ENCODE measurements around the gene POU4F1. TPM values are rescaled to one million over a fixed set of nuclear protein-coding genes. Genes with fewer than 3 reads are reported as not detected.

Gene POU4F1
- total RNA-seq, 4 donors from 2014 or later: not detected

DNA sequence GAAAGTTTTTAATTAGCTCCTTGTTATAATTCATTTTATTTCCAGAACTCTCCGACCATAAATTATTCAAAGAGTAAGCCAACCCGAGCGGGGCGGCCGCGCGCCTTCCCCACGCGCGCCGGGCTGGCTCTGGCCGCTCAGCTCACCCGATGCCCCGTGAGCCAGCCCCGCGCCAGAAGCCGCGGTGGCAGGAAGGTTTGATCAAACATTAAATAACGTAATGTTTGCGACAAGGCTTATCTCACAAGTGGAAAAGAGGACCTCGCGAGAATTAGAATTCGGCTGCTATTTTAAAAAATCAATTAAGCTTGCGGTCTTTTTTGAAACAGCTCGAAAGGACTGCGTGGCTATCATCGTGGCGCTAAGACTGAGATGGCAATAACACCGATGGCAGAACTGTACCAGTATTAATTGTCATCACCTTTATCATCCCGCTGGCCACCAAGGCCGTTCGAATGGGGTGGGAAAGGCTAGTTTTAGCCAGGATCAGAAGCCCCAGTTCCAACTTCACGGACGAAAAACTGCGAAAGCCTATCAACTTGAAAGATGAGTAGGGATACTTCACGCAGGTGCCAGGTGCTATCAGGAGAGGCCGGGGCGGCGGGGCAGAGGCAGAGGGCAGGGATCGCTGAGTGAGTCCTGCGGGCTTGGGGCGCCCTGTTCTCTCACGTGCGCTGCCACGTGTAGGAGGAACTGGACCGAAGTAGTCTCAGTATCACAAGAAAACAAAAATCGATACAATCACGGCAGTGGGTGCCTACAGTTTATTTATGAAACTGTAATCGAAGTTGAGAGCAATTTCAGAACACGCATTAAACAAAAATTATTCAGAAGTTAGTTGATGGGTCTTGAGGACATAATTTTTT, 6.4 kb downstream of the POU4F1 start:
- Histone ChIP-seq H3K36me3 (no peaks in the 10 kb centered on the region), H3K27me3 (peaks cover 94 to 97% (median 97%) of the 10 kb centered on the region in 3 donors), H3K4me1 (peaks cover 0 to 14% of the 10 kb centered on the region in 2 donors), H3K27ac (no peak overlapping the region), H3K4me3 (peak overlapping the region in 3 of 4 donors; percentile 3 to 43 (median 30)), H3K9me3 (no peaks in the 10 kb centered on the region)
- ATAC-seq: no peak
- intact Hi-C loops (cut with DNase I; ENCODE audit: low total_unique reads) (no loop called here), in situ Hi-C loops (cut with MboI; ENCODE audit: low sequenced_read_pairs in 4 of 4) (no loop called here)
- TF ChIP-seq, protein P1, sequence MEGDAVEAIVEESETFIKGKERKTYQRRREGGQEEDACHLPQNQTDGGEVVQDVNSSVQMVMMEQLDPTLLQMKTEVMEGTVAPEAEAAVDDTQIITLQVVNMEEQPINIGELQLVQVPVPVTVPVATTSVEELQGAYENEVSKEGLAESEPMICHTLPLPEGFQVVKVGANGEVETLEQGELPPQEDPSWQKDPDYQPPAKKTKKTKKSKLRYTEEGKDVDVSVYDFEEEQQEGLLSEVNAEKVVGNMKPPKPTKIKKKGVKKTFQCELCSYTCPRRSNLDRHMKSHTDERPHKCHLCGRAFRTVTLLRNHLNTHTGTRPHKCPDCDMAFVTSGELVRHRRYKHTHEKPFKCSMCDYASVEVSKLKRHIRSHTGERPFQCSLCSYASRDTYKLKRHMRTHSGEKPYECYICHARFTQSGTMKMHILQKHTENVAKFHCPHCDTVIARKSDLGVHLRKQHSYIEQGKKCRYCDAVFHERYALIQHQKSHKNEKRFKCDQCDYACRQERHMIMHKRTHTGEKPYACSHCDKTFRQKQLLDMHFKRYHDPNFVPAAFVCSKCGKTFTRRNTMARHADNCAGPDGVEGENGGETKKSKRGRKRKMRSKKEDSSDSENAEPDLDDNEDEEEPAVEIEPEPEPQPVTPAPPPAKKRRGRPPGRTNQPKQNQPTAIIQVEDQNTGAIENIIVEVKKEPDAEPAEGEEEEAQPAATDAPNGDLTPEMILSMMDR (IDR thresholded peaks at IDR 0.05 in 4 of 5, conservative IDR thresholded peaks at IDR 0.05 in 1 of 5): no peak
- no peak for TF ChIP-seq POLR2A (IDR thresholded peaks at IDR 0.05)
- no peak for DNase-seq

DNA sequence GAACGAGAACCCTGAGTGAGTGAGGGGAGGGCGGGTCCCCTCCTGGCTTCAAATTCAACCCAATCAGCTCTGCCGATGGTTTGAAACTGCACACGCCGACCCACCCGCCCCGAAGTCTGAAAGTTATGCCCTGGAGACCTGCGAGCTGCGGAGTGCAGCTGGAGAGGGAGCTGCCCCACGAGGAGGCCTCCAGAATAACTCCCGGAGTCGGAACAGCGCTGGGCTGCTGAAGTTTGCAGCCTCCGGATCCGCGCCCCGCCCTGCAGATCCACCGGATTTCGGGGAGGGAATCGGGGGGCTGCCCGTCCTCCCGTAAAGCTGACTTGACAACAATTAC, 7.0 kb downstream of the POU4F1 start:
- peak overlapping the region; percentile 3 to 43 (median 32) for H3K4me3 ChIP-seq
- in situ Hi-C loops (cut with MboI; ENCODE audit: low sequenced_read_pairs in 4 of 4): no loop called here

DNA sequence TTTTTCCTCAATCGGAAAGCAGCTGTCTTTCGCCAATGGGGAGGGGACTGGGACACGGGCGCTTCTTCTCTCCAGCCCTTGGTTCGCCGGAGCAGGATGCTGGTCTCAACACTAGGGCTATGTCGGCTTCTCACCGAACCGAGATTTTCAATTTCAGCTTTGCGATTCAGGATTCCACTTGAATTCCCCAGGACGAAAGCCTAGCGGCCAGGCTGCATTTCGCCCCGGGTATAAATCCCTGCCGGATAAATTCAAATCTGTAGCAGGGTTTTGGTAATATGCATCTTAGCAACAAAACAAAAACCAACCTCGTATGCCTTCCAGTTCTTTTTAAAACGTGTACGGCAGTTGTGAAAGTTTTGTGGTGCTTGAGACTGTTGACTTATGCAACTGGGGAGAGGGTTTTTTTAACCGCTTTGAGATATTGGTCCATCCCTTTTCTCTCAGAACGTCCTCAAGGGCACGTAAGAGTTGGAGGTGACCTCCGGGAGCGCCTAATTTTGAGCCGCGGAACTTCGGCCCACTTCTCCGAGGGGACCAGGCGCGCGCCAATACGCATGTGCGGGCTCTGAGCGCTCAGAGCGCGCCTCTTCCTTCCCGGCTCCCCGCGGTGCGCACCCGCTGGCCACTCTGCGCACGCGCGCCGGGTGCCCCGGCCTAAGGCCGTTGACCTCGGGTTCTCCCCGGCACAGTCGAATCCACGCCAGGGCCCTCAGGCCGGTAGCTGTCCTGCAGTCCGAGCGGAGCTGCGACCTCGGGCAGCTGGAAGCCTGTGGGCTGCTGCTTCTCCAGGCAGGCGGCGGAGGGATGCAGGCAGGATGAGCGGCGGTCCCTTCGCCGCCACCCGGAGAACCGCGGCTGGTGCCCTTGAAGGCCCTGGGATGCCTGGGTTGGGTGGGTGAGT, 7.6 kb downstream of the POU4F1 start:
- H3K27ac ChIP-seq: no peak overlapping the region
- no peak for TF ChIP-seq POLR2A (IDR thresholded peaks at IDR 0.05)
- TF ChIP-seq, protein P1 (IDR thresholded peaks at IDR 0.05 in 4 of 5, conservative IDR thresholded peaks at IDR 0.05 in 1 of 5): no peak
- no peak for ATAC-seq
- no peaks in the 10 kb centered on the region for H3K9me3 ChIP-seq
- H3K27me3 ChIP-seq: peaks cover 97 to 100% (median 99%) of the 10 kb centered on the region in 3 donors
- H3K36me3 ChIP-seq: no peaks in the 10 kb centered on the region
- intact Hi-C loops (cut with DNase I; ENCODE audit: low total_unique reads) (no loop called here), in situ Hi-C loops (cut with MboI; ENCODE audit: low sequenced_read_pairs in 4 of 4) (no loop called here)
- DNase-seq: no peak
- H3K4me3 ChIP-seq: peak overlapping the region in 3 of 4 donors; percentile 19 to 35 (median 30)
- H3K4me1 ChIP-seq: peaks cover 0 to 14% of the 10 kb centered on the region in 2 donors

More for the DNA sequence above, 7.0 kb downstream of the POU4F1 start:
- DNase-seq (no peak), ATAC-seq (no peak)
- no peaks in the 10 kb centered on the region for H3K36me3 ChIP-seq
- peaks cover 0 to 14% of the 10 kb centered on the region in 2 donors for H3K4me1 ChIP-seq
- H3K27me3 ChIP-seq: peaks cover 97 to 100% (median 100%) of the 10 kb centered on the region in 3 donors
- TF ChIP-seq, protein P1 (IDR thresholded peaks at IDR 0.05 in 4 of 5, conservative IDR thresholded peaks at IDR 0.05 in 1 of 5): no peak
- TF ChIP-seq POLR2A (IDR thresholded peaks at IDR 0.05): no peak
- no peak overlapping the region for H3K27ac ChIP-seq
- no peaks in the 10 kb centered on the region for H3K9me3 ChIP-seq
- intact Hi-C loops (cut with DNase I; ENCODE audit: low total_unique reads): no loop called here

DNA sequence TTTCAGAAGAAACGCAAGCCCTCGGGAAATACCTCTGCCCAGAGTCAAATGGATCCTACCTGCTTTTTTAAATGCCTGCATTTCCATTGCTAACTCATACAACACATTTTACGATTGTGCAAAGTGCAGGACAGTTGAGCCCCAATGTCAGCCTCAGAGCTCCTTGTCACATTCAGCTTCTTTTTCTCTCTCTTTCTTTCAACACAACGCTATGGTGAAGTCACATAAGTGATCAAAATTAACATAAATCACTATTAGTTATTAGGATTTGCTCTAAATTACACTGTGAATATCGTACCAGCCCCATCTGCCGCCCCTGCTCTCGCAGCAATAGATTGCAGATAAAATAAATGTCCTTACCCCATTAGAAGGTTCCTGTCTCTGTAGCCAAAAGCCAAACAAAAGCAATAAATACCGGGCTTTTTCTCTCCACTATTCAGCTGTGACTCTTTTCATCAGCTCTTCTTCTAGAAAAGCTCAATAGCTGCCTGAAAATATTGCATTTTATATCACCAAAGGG, 8.8 kb downstream of the POU4F1 start:
- DNase-seq (no peak), ATAC-seq (no peak)
- Histone ChIP-seq H3K27me3 (peaks cover 96 to 100% (median 97%) of the 10 kb centered on the region in 3 donors), H3K4me3 (no peak overlapping the region), H3K27ac (no peak overlapping the region), H3K9me3 (no peaks in the 10 kb centered on the region), H3K36me3 (no peaks in the 10 kb centered on the region), H3K4me1 (peaks cover 0 to 14% of the 10 kb centered on the region in 2 donors)
- in situ Hi-C loops (cut with MboI; ENCODE audit: low sequenced_read_pairs in 4 of 4): no loop called here
- no peak for TF ChIP-seq POLR2A (IDR thresholded peaks at IDR 0.05)
- TF ChIP-seq, protein P1 (IDR thresholded peaks at IDR 0.05 in 4 of 5, conservative IDR thresholded peaks at IDR 0.05 in 1 of 5): no peak
- intact Hi-C loops (cut with DNase I; ENCODE audit: low total_unique reads): no loop called here

All from gastrocnemius medialis (tissue), 4 donors.